GM19452 (cell line): ENCODE data around the gene RPAIN.

Source experiments
- ATAC-seq: cut with Tn5 transposase; IDR thresholded peaks from one replicate; pipeline ENCODE4 v1.9.1; 2021; ENCODE audit not compliant: unreplicated experiment

The RPAIN gene

GRCh38 chr17:5481451-5481850, 61.5 kb downstream of the RPAIN start:
- no peak for ATAC-seq
